Tibial nerve (tissue), 4 donors: ENCODE results near the gene TMEM140.

Source experiments
- CTCF ChIP-seq, 5 experiments: fragments of 200-600 bp in 3 of 5; fragments of 450-650 bp in 2 of 5; sonication (generic) in 3 of 5; IDR thresholded peaks; one replicate each; pipeline ENCODE4 v1.5.1; 2016 to 2019; ENCODE audit warnings: antibody characterized with exemption in 5 of 5, mild to moderate bottlenecking in 3 of 5, moderate library complexity in 2 of 5
- EP300 ChIP-seq, 2 donors: sonication (generic); formaldehyde crosslinking; IDR thresholded peaks; one replicate each; pipeline ENCODE4 v1.6.1; 2017; ENCODE audit warnings: antibody characterized with exemption in 2 of 2, mild to moderate bottlenecking in 1 of 2
- POLR2A ChIP-seq, 2 donors: fragments of 450-650 bp; IDR thresholded peaks; one replicate each; pipeline ENCODE4 v1.6.1; 2017; ENCODE audit warnings: antibody characterized with exemption in 2 of 2, mild to moderate bottlenecking in 2 of 2, moderate library complexity in 2 of 2

- TF ChIP-seq POLR2A (IDR thresholded peaks at IDR 0.05), result no peak
- no peak for TF ChIP-seq CTCF (IDR thresholded peaks at IDR 0.05)
- TF ChIP-seq EP300 (IDR thresholded peaks at IDR 0.05), result no peak
Measured at GRCh38 chr7:135185471-135186260, 37.8 kb downstream of the TMEM140 start.
